SKM-1 treated with dmso at 0.1 percent for 144 hours (cell line): Measurements from ENCODE around the gene ING3.

Experiments
- DNase-seq: peaks from one replicate; lab custom pipeline; 2025; ENCODE audit not compliant: unreplicated experiment; lab: John Stamatoyannopoulos, UW

ING3 gene

GRCh38 chr7:120950539-120951308 is at the start of gene ING3:
ING3 (plus strand) TSS chr7:120950777; CDS start chr7:120950897, 120 bp downstream.
- DNase-seq, result peak; percentile 92

- DNase-seq, result no peak
Measured at GRCh38 chr7:120915314-120916105, 35.1 kb upstream of the ING3 start.

- no peak for DNase-seq
Measured at GRCh38 chr7:120916121-120916520, 34.5 kb upstream of the ING3 start.

- DNase-seq, result no peak
Measured at GRCh38 chr7:120916538-120916937, 34.0 kb upstream of the ING3 start.

GRCh38 chr7:120919466-120919865 is 31.1 kb upstream of the ING3 start:
- no peak for DNase-seq

- no peak for DNase-seq
Measured at GRCh38 chr7:120920034-120920433, 30.5 kb upstream of the ING3 start.

- DNase-seq, result no peak
Measured at GRCh38 chr7:120920591-120921274, 29.8 kb upstream of the ING3 start.

- DNase-seq, result no peak
Measured at GRCh38 chr7:120924837-120925236, 25.7 kb upstream of the ING3 start.

GRCh38 chr7:120925392-120925791 is 25.2 kb upstream of the ING3 start:
- no peak for DNase-seq

GRCh38 chr7:120926943-120927346 is 23.6 kb upstream of the ING3 start:
- DNase-seq, result no peak

GRCh38 chr7:120927454-120928103 is 23.0 kb upstream of the ING3 start:
- DNase-seq, result no peak

- no peak for DNase-seq
Measured at GRCh38 chr7:120931243-120931642, 19.3 kb upstream of the ING3 start.

- DNase-seq, result no peak
Measured at GRCh38 chr7:120933475-120933874, 17.1 kb upstream of the ING3 start.

GRCh38 chr7:120939345-120939744 is 11.2 kb upstream of the ING3 start:
- DNase-seq, result no peak

GRCh38 chr7:120941064-120941463 is 9.5 kb upstream of the ING3 start:
- no peak for DNase-seq

- DNase-seq, result no peak
Measured at GRCh38 chr7:120941856-120942255, 8.7 kb upstream of the ING3 start.

GRCh38 chr7:120942861-120943260 is 7.7 kb upstream of the ING3 start:
- DNase-seq, result no peak

- DNase-seq, result no peak
Measured at GRCh38 chr7:120944826-120945562, 5.6 kb upstream of the ING3 start.

- DNase-seq, result no peak
Measured at GRCh38 chr7:120947980-120948379, 2.6 kb upstream of the ING3 start.

GRCh38 chr7:120949393-120949911 is 1.1 kb upstream of the ING3 start:
- DNase-seq, result no peak
